Medulla oblongata (tissue), 1 donor: ENCODE results near the gene CD79A.

Experiments
- DNase-seq: peaks from one replicate; pipeline ENCODE4 v3.0.0-alpha.2; 2015; ENCODE audit errors: extremely low spot score

CD79A gene

GRCh38 chr19:41918653-41919244 lies 41.7 kb downstream of the CD79A start:
- DNase-seq: no peak

- DNase-seq: no peak
Observed at GRCh38 chr19:41919948-41920712, 43.1 kb downstream of the CD79A start.

- DNase-seq: no peak
Observed at GRCh38 chr19:41920882-41921576, 44.0 kb downstream of the CD79A start.

- DNase-seq: no peak
Observed at GRCh38 chr19:41921577-41922576, 44.8 kb downstream of the CD79A start.

GRCh38 chr19:41922585-41922984 lies 45.5 kb downstream of the CD79A start:
- no peak for DNase-seq

- no peak for DNase-seq
Observed at GRCh38 chr19:41923045-41923788, 46.1 kb downstream of the CD79A start.

- DNase-seq: no peak
Observed at GRCh38 chr19:41924151-41925145, 47.4 kb downstream of the CD79A start.

GRCh38 chr19:41925208-41926003 lies 48.3 kb downstream of the CD79A start:
- DNase-seq: no peak

- no peak for DNase-seq
Observed at GRCh38 chr19:41926028-41926762, 49.1 kb downstream of the CD79A start.

- DNase-seq: no peak
Observed at GRCh38 chr19:41926763-41927496, 49.9 kb downstream of the CD79A start.

GRCh38 chr19:41927497-41928192 lies 50.6 kb downstream of the CD79A start:
- DNase-seq: no peak

GRCh38 chr19:41928221-41928683 lies 51.2 kb downstream of the CD79A start, which contains the start of gene ERFL:
TSS of gene ERFL (minus strand) at chr19:41928449. CDS start at chr19:41912919, 15,530 bp downstream.
- no peak for DNase-seq

GRCh38 chr19:41928754-41929535 lies 51.9 kb downstream of the CD79A start:
- no peak for DNase-seq

GRCh38 chr19:41929536-41930071 lies 52.5 kb downstream of the CD79A start:
- no peak for DNase-seq

GRCh38 chr19:41930322-41930722 lies 53.2 kb downstream of the CD79A start:
- no peak for DNase-seq
